HepG2 (cell line): Measurements from ENCODE around the gene ODAM. TPM values are rescaled to one million over a fixed set of nuclear protein-coding genes. Genes with fewer than 3 reads are reported as not detected.

ENCODE experiments used
- CREB1 ChIP-seq, 2 experiments: fragments of 450-650 bp in 1 of 2; IDR thresholded peaks; 2 replicates each; pipeline ENCODE4 v1.6.1; 2016 to 2017; ENCODE audit warnings: control low read depth in 1 of 2, mild to moderate bottlenecking in 1 of 2, missing compliant biosample characterization in 1 of 2, missing genetic modification characterization in 1 of 2
- DRAP1 ChIP-seq: IDR thresholded peaks from 2 replicates; pipeline ENCODE4 v1.6.1; 2016; ENCODE audit warnings: missing genetic modification reagents, missing compliant biosample characterization
- ELF1 ChIP-seq: sonication (generic); formaldehyde crosslinking; IDR thresholded peaks from 2 replicates; pipeline ENCODE4 v1.4.0; 2020; ENCODE audit warnings: missing genetic modification reagents
- ELK4 ChIP-seq: sonication (generic); formaldehyde crosslinking; IDR thresholded peaks from 2 replicates; pipeline ENCODE4 v1.9.0; 2021; ENCODE audit warnings: missing genetic modification reagents, borderline replicate concordance
- GLMP ChIP-seq: sonication (generic); formaldehyde crosslinking; IDR thresholded peaks from 2 replicates; pipeline ENCODE4 v1.9.0; 2021; ENCODE audit warnings: missing genetic modification reagents, mild to moderate bottlenecking, borderline replicate concordance
- HOXD1 ChIP-seq: sonication (generic); formaldehyde crosslinking; IDR thresholded peaks from 2 replicates; pipeline ENCODE4 v1.5.0; 2020; ENCODE audit warnings: missing genetic modification reagents
- ISL2 ChIP-seq: sonication (generic); formaldehyde crosslinking; IDR thresholded peaks from 2 replicates; pipeline ENCODE4 v1.5.0; 2020; ENCODE audit warnings: missing genetic modification reagents
- KAT2B ChIP-seq: fragments of 150-350 bp; IDR thresholded peaks from 2 replicates; pipeline ENCODE4 v1.6.1; 2014; ENCODE audit warnings: low read depth, low read length, borderline replicate concordance
- MTF2 ChIP-seq: sonication (generic); formaldehyde crosslinking; IDR thresholded peaks from 2 replicates; pipeline ENCODE4 v1.5.0; 2020; ENCODE audit warnings: missing genetic modification reagents, borderline replicate concordance
- NCOR1 ChIP-seq: fragments of 200-600 bp; sonication (generic); IDR thresholded peaks from 2 replicates; pipeline ENCODE4 v1.7.0; 2017; ENCODE audit warnings: antibody characterized with exemption, low read length, borderline replicate concordance
- NKX3-1 ChIP-seq: sonication (generic); formaldehyde crosslinking; IDR thresholded peaks from 2 replicates; pipeline ENCODE4 v1.5.0; 2020; ENCODE audit warnings: missing genetic modification reagents
- PBX2 ChIP-seq: IDR thresholded peaks from 2 replicates; pipeline ENCODE4 v1.6.1; 2016; ENCODE audit warnings: control low read depth
- PHB2 ChIP-seq: fragments of 450-650 bp; IDR thresholded peaks from 2 replicates; pipeline ENCODE4 v1.6.1; 2018; ENCODE audit not compliant: partially characterized antibody
- RNF2 ChIP-seq: fragments of 450-650 bp; conservative IDR thresholded peaks from 2 replicates; pipeline ENCODE4 v1.6.1; 2016; ENCODE audit warnings: low read depth
- SRSF1 ChIP-seq: fragments of 200-400 bp; formaldehyde crosslinking; optimal IDR thresholded peaks from 2 replicates; pipeline ENCODE3; 2017; ENCODE audit warnings: mild to moderate bottlenecking, low read depth, low read length, moderate library complexity
- SSRP1 ChIP-seq: IDR thresholded peaks from 2 replicates; pipeline ENCODE4 v1.6.1; 2016; ENCODE audit warnings: control low read depth
- TAF1 ChIP-seq: sonication (generic); formaldehyde crosslinking; IDR thresholded peaks from 2 replicates; pipeline ENCODE4 v1.4.0; 2020; ENCODE audit warnings: missing genetic modification reagents
- YEATS4 ChIP-seq: sonication (generic); formaldehyde crosslinking; IDR thresholded peaks from 2 replicates; pipeline ENCODE4 v1.4.0; 2020; ENCODE audit warnings: missing genetic modification reagents, borderline replicate concordance
- ZBED4 ChIP-seq: sonication (generic); formaldehyde crosslinking; IDR thresholded peaks from 2 replicates; pipeline ENCODE4 v1.4.0; 2020; ENCODE audit warnings: missing genetic modification reagents, borderline replicate concordance
- ZNF12 ChIP-seq: sonication (generic); formaldehyde crosslinking; IDR thresholded peaks from 2 replicates; pipeline ENCODE4 v1.5.0; 2020; ENCODE audit warnings: missing genetic modification reagents
- ZNF282 ChIP-seq: fragments of 450-650 bp; IDR thresholded peaks from 2 replicates; pipeline ENCODE4 v1.6.1; 2018; ENCODE audit not compliant: partially characterized antibody
- ZNF660 ChIP-seq: sonication (generic); formaldehyde crosslinking; IDR thresholded peaks from 2 replicates; pipeline ENCODE4 v1.5.1; 2020; ENCODE audit warnings: mild to moderate bottlenecking, low read depth, missing genetic modification reagents, borderline replicate concordance
- polyA plus RNA-seq, 8 experiments: library from polyadenylated mRNA; depleted of rRNA in 3 of 8; stranded (reverse) in 7 of 8; unstranded in 1 of 8; fragments of >200 nt; fragmentation: Illumina TruSeq in 4 of 8; extraction: Trizol in 4 of 8; gene quantifications; 2 replicates each; pipeline versions ENCODE4 v1.2.1 to v1.2.3, GENCODE V29; 2011 to 2016; ENCODE audit warnings: low read depth in 4 of 8, missing spikeins in 1 of 8, mixed read lengths in 1 of 8; ENCODE audit not compliant: insufficient read depth in 1 of 8
- total RNA-seq, 5 experiments: library from RNA; depleted of rRNA; stranded (reverse); fragments of >200 nt; fragmentation: Illumina TruSeq; extraction: Trizol; gene quantifications; 2 replicates each; pipeline ENCODE4 v1.2.3, GENCODE V29; 2016; ENCODE audit warnings: low read depth in 1 of 5
- TF ChIP-seq, protein P1 (sequence below): IDR thresholded peaks from 2 replicates; pipeline ENCODE4 v1.6.1; 2012; ENCODE audit warnings: inconsistent platforms

ODAM gene
- total and polyA plus RNA-seq, 2 of the 13 experiments (the other 11 are each of a cell fraction or from before 2014, with no cell fraction given): 94.6 to 115 TPM

- TF ChIP-seq HOXD1 (CRISPR knock-in tag) (peak; percentile 91), CREB1 (IDR thresholded peaks at IDR 0.05) (peak; percentile 45; the same call in 1 of the 2 replicates), CREB1 (CRISPR knock-in tag; IDR thresholded peaks at IDR 0.05) (peak; percentile 68), DRAP1 (CRISPR knock-in tag) (peak; percentile 54; the same call in 1 of the 2 replicates), ISL2 (CRISPR knock-in tag) (peak; percentile 100), GLMP (CRISPR knock-in tag) (no peak), YEATS4 (CRISPR knock-in tag) (peak; percentile 50; the same call in 1 of the 2 replicates), NKX3-1 (CRISPR knock-in tag) (peak; percentile 80), TAF1 (no peak), KAT2B (peak; percentile 50; the same call in 1 of the 2 replicates), ELF1 (no peak), ZNF282 (no peak), ZNF12 (CRISPR knock-in tag) (no peak), RNF2 (no peak), SRSF1 (no peak), SSRP1 (CRISPR knock-in tag) (no peak), NCOR1 (peak; percentile 91), ELK4 (CRISPR knock-in tag) (no peak), ZNF660 (CRISPR knock-in tag) (no peak), PBX2 (CRISPR knock-in tag) (no peak), PHB2 (no peak), ZBED4 (CRISPR knock-in tag) (no peak; the same call in 1 of the 2 replicates), MTF2 (CRISPR knock-in tag) (no peak)
- TF ChIP-seq, protein P1, sequence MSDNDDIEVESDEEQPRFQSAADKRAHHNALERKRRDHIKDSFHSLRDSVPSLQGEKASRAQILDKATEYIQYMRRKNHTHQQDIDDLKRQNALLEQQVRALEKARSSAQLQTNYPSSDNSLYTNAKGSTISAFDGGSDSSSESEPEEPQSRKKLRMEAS: peak; percentile 38; the same call in 1 of the 2 replicates
These were observed 12.9 kb upstream of the ODAM start (continued) for GRCh38 chr4:70182517-70183167.
